Natural killer cell (primary cell): ENCODE results near the gene PFAS. TPM values are rescaled to one million over a fixed set of nuclear protein-coding genes. Genes with fewer than 3 reads are reported as not detected.

Source experiments
- ATAC-seq, 3 donors: fragments of 150-1000 bp in 2 of 3; fragments of 200-7000 bp in 1 of 3; cut with Tn5 transposase; 1 replicate in 1 of 3; 2 replicates in 2 of 3; pipeline ENCODE4 v1.10.0; 2021; ENCODE audit warnings: mild to moderate bottlenecking in 2 of 3, moderate library complexity in 2 of 3
- DNase-seq, 2 donors: peaks; one replicate each; pipeline versions ENCODE4 v3.0.0 to v3.0.0-alpha.2; 2013 to 2021; ENCODE audit warnings: mixed read lengths in 1 of 2
- H3K27ac ChIP-seq: one replicate; pipeline ENCODE4 v1.5.1; 2013; ENCODE audit warnings: mild to moderate bottlenecking, low read length
- H3K27me3 ChIP-seq: one replicate; pipeline ENCODE4 v1.6.1; 2013; ENCODE audit warnings: low read length; ENCODE audit not compliant: control insufficient read depth, insufficient read depth
- H3K36me3 ChIP-seq: one replicate; pipeline ENCODE4 v1.6.1; 2013; ENCODE audit warnings: low read length; ENCODE audit not compliant: control insufficient read depth, insufficient read depth
- H3K4me1 ChIP-seq: one replicate; pipeline ENCODE4 v1.6.1; 2013; ENCODE audit warnings: low read length; ENCODE audit not compliant: control insufficient read depth, insufficient read depth
- H3K4me3 ChIP-seq: one replicate; pipeline ENCODE4 v1.5.1; 2013; ENCODE audit warnings: low read length
- H3K9me3 ChIP-seq: one replicate; pipeline ENCODE4 v1.6.1; 2013; ENCODE audit warnings: low read length; ENCODE audit not compliant: control insufficient read depth, insufficient read depth
- H3K27ac Mint-ChIP-seq, 2 donors: one replicate each; pipeline ENCODE4 v1.8.0; 2022; ENCODE audit warnings: mild to moderate bottlenecking in 2 of 2, mixed read lengths in 2 of 2, moderate library complexity in 1 of 2
- H3K27me3 Mint-ChIP-seq, 2 donors: one replicate each; pipeline ENCODE4 v1.8.0; 2022; ENCODE audit warnings: low read depth in 2 of 2, mixed read lengths in 2 of 2
- H3K36me3 Mint-ChIP-seq: one replicate; pipeline ENCODE4 v1.8.0; 2022; ENCODE audit warnings: mixed read lengths
- H3K4me1 Mint-ChIP-seq, 2 donors: one replicate each; pipeline ENCODE4 v1.8.0; 2022; ENCODE audit warnings: mixed read lengths in 2 of 2
- H3K4me3 Mint-ChIP-seq: one replicate; pipeline ENCODE4 v1.8.0; 2022; ENCODE audit warnings: mild to moderate bottlenecking, moderate library complexity, mixed read lengths
- H3K9me3 Mint-ChIP-seq, 2 donors: one replicate each; pipeline ENCODE4 v1.8.0; 2022; ENCODE audit warnings: mixed read lengths in 2 of 2
- CTCF ChIP-seq: fragments of 200-600 bp; IDR thresholded peaks from one replicate; pipeline ENCODE4 v1.8.0; 2022; ENCODE audit warnings: antibody characterized with exemption
- WGBS: methylation state at CpG from one replicate; pipeline ENCODE4 v1.1.7; 2013; ENCODE audit warnings: missing lambda C conversion rate; ENCODE audit not compliant: insufficient coverage; 5-methylcytosine and 5-hydroxymethylcytosine counted together
- intact Hi-C: fragments of 100-400 bp; cut with micrococcal nuclease; formaldehyde crosslinking; loops from one replicate; pipeline ENCODE4 v1.14.2; 2022
- total RNA-seq, 4 donors: library from RNA; stranded (reverse); fragments of 120-200 nt in 1 of 4; gene quantifications; one replicate each; pipeline versions ENCODE4 v1.2.3 to v1.2.4, GENCODE V29; 2013 to 2022

Gene PFAS
- total RNA-seq, 3 donors from 2014 or later (not counting 1 experiment from before 2014, with no cell fraction given) = 23.6 to 30.0 (median 24.0) TPM

- ATAC-seq (no peak), DNase-seq (no peak)
- Mint-ChIP-seq H3K4me3 (no peak overlapping the region), H3K27me3 (peaks cover 17 to 18% of the 10 kb centered on the region in 2 donors), H3K36me3 (no peaks in the 10 kb centered on the region), H3K27ac (no peak overlapping the region), H3K4me1 (no peaks in the 10 kb centered on the region), H3K9me3 (no peaks in the 10 kb centered on the region)
- Histone ChIP-seq H3K27ac (no peak overlapping the region), H3K36me3 (no peaks in the 10 kb centered on the region), H3K9me3 (no peaks in the 10 kb centered on the region), H3K4me3 (no peak overlapping the region), H3K27me3 (no peaks in the 10 kb centered on the region), H3K4me1 (no peaks in the 10 kb centered on the region)
- WGBS = 89% methylated on average over 23 of the region's 24 CpGs
- intact Hi-C loops = no loop called here
- no peak for TF ChIP-seq CTCF
Observed at GRCh38 chr17:8318010-8318935, 69.2 kb downstream of the PFAS start.

Other genes starting within 250 kb of the PFAS start
- gene GUCY2D, start 246.7 kb upstream of the PFAS start, total RNA-seq = not detected
- not detected for gene ALOX15B, start 210.2 kb upstream of the PFAS start, total RNA-seq
- gene ALOX12B, start 161.6 kb upstream of the PFAS start, total RNA-seq = under 1 TPM; 0.29 to 0.58 (median 0.56) TPM
- not detected for gene ALOXE3, start 130.8 kb upstream of the PFAS start, total RNA-seq
- under 1 TPM; 0.50 to 0.77 (median 0.61) TPM for gene HES7, start 125.2 kb upstream of the PFAS start, total RNA-seq
- gene PER1, start 96.9 kb upstream of the PFAS start, total RNA-seq = 1,000 to 10,000 TPM in 1 of 3 donors, 100 to 1,000 TPM in 2; 636 to 1,422 (median 923) TPM
- 100 to 1,000 TPM; 191 to 315 (median 234) TPM for gene VAMP2, start 86.3 kb upstream of the PFAS start, total RNA-seq
- 100 to 1,000 TPM in 1 of 3 donors, 10 to 100 TPM in 2; 48.9 to 101 (median 96.1) TPM for gene TMEM107, start 72.9 kb upstream of the PFAS start, total RNA-seq
- gene BORCS6, start 59.1 kb upstream of the PFAS start, total RNA-seq = 10 to 100 TPM; 10.2 to 15.6 (median 11.6) TPM
- 1 to 10 TPM; 2.1 to 4.8 (median 4.1) TPM for gene AURKB, start 38.7 kb upstream of the PFAS start, total RNA-seq
- 100 to 1,000 TPM; 192 to 251 (median 237) TPM for gene CTC1, start 1.2 kb upstream of the PFAS start, total RNA-seq
- gene RANGRF, start 39.4 kb downstream of the PFAS start, total RNA-seq = 10 to 100 TPM; 34.4 to 51.5 (median 44.6) TPM
- gene SLC25A35, start 46.1 kb downstream of the PFAS start, total RNA-seq = 10 to 100 TPM; 10.7 to 17.5 (median 16.8) TPM
- not detected for gene ARHGEF15, start 61.0 kb downstream of the PFAS start, total RNA-seq
- gene ODF4, start 90.6 kb downstream of the PFAS start, total RNA-seq = not detected
- gene RPL26, start 133.9 kb downstream of the PFAS start, total RNA-seq = 1,000 to 10,000 TPM; 1,481 to 1,796 (median 1,628) TPM
- 1 to 10 TPM in 1 of 3 donors, under 1 TPM in 2; 0.35 to 1.1 (median 0.52) TPM for gene RNF222, start 148.5 kb downstream of the PFAS start, total RNA-seq
- gene NDEL1, start 186.6 kb downstream of the PFAS start, total RNA-seq = 100 to 1,000 TPM; 174 to 219 (median 193) TPM